Epithelial cell of proximal tubule (primary cell): ENCODE measurements around the gene CYB5A. TPM values are rescaled to one million over a fixed set of nuclear protein-coding genes. Genes with fewer than 3 reads are reported as not detected.

ENCODE experiments used
- DNase-seq: peaks from one replicate; pipeline ENCODE4 v3.0.0-alpha.2; 2011; ENCODE audit warnings: low read depth
- H3K4me3 ChIP-seq: 2 replicates; pipeline ENCODE4 v1.5.1; 2011; ENCODE audit warnings: low read depth, mild to moderate bottlenecking, low read length
- CTCF ChIP-seq: conservative IDR thresholded peaks from 2 replicates; pipeline ENCODE4 v1.5.1; 2012; ENCODE audit warnings: low read depth, mild to moderate bottlenecking, low read length
- total RNA-seq: library from RNA; depleted of rRNA; stranded (reverse); fragments of >200 nt; gene quantifications from 2 replicates; pipeline ENCODE4 v1.2.3, GENCODE V29; 2015

The CYB5A gene
- total RNA-seq, 1 donor from 2014 or later = 140 TPM

- TF ChIP-seq CTCF = no peak
- no peak for DNase-seq
Measured at GRCh38 chr18:74248595-74248994, 43.2 kb downstream of the CYB5A start.

GRCh38 chr18:74248189-74248588, 43.6 kb downstream of the CYB5A start:
- no peak for TF ChIP-seq CTCF
- H3K4me3 ChIP-seq = no peak overlapping the region
- DNase-seq = no peak

More at GRCh38 chr18:74248595-74248994, 43.2 kb downstream of the CYB5A start:
- no peak overlapping the region for H3K4me3 ChIP-seq

GRCh38 chr18:74244554-74244953, 47.2 kb downstream of the CYB5A start:
- no peak for DNase-seq
- no peak overlapping the region for H3K4me3 ChIP-seq
- no peak for TF ChIP-seq CTCF

GRCh38 chr18:74243127-74243526, 48.6 kb downstream of the CYB5A start:
- DNase-seq = no peak
- TF ChIP-seq CTCF = no peak

GRCh38 chr18:74242438-74243096, 49.2 kb downstream of the CYB5A start:
- no peak overlapping the region for H3K4me3 ChIP-seq
- peak; percentile 40 for TF ChIP-seq CTCF

More at GRCh38 chr18:74243127-74243526, 48.6 kb downstream of the CYB5A start:
- H3K4me3 ChIP-seq = no peak overlapping the region

GRCh38 chr18:74241970-74242369, 49.8 kb downstream of the CYB5A start:
- no peak for TF ChIP-seq CTCF
- H3K4me3 ChIP-seq = no peak overlapping the region
- no peak for DNase-seq

More at GRCh38 chr18:74242438-74243096, 49.2 kb downstream of the CYB5A start:
- no peak for DNase-seq

GRCh38 chr18:74241426-74241825, 50.3 kb downstream of the CYB5A start:
- no peak overlapping the region for H3K4me3 ChIP-seq
- DNase-seq = no peak
- no peak for TF ChIP-seq CTCF
